Measurements from ENCODE around the gene PLIN1. TPM values are rescaled to one million over a fixed set of nuclear protein-coding genes. Genes with fewer than 3 reads are reported as not detected.

The PLIN1 gene
- total RNA-seq, 1 donor from 2014 or later = 1.6 TPM

GRCh38 chr15:89623165-89623564 is 56.0 kb downstream of the PLIN1 start:
- H3K36me3 ChIP-seq = peaks cover 5% of the 10 kb centered on the region

DNA sequence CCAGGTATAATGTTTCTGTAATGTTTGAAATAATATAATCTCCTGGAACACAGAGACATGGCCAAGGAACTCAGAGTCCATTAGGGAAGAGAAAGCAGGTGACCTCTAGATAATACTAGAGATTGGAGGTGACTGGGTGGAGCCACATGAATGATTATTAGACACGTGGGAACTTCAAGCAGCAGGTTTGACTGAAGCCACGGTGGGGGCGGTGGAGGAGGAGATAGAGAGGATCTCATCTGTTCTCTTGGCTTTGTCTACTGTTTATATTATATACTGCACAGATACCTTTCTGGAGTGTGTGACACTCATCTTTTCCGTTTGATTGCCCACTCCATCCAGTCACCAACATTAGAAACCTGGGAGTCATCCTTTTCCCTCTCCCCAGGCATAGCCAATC is 57.6 kb downstream of the PLIN1 start:
- H3K4me3 ChIP-seq = no peak overlapping the region
- DNase-seq = no peak
- no peaks in the 10 kb centered on the region for H3K36me3 ChIP-seq
- intact Hi-C loops (cut with micrococcal nuclease) = no loop called here
- no peak for TF ChIP-seq CTCF (IDR thresholded peaks at IDR 0.05; ENCODE audit: borderline replicate concordance)
- no peaks in the 10 kb centered on the region for H3K9me3 ChIP-seq (replicated peaks)
- no peaks in the 10 kb centered on the region for H3K4me1 ChIP-seq
- H3K27ac ChIP-seq (replicated peaks) = no peak overlapping the region
- no peaks in the 10 kb centered on the region for H3K27me3 ChIP-seq (ENCODE audit: low read depth)

More at GRCh38 chr15:89623165-89623564, 56.0 kb downstream of the PLIN1 start:
- no peak for DNase-seq
- no peaks in the 10 kb centered on the region for H3K9me3 ChIP-seq (replicated peaks)
- TF ChIP-seq CTCF (IDR thresholded peaks at IDR 0.05; ENCODE audit: borderline replicate concordance) = no peak
- intact Hi-C loops (cut with micrococcal nuclease) = no loop called here
- no peaks in the 10 kb centered on the region for H3K27me3 ChIP-seq (ENCODE audit: low read depth)
- H3K27ac ChIP-seq (replicated peaks) = no peak overlapping the region
- H3K4me1 ChIP-seq = no peaks in the 10 kb centered on the region
- H3K4me3 ChIP-seq = no peak overlapping the region

GRCh38 chr15:89616228-89616627 is 62.9 kb downstream of the PLIN1 start:
- intact Hi-C loops (cut with micrococcal nuclease) = no loop called here
- Histone ChIP-seq H3K27ac (replicated peaks) (no peak overlapping the region), H3K4me3 (no peak overlapping the region), H3K36me3 (no peaks in the 10 kb centered on the region), H3K4me1 (no peaks in the 10 kb centered on the region), H3K27me3 (ENCODE audit: low read depth) (no peaks in the 10 kb centered on the region), H3K9me3 (replicated peaks) (peaks cover 27% of the 10 kb centered on the region)
- TF ChIP-seq CTCF (IDR thresholded peaks at IDR 0.05; ENCODE audit: borderline replicate concordance) = no peak
- DNase-seq = no peak

- Histone ChIP-seq H3K27ac (replicated peaks) (no peak overlapping the region), H3K36me3 (no peaks in the 10 kb centered on the region), H3K9me3 (replicated peaks) (peaks cover 33% of the 10 kb centered on the region), H3K27me3 (ENCODE audit: low read depth) (no peaks in the 10 kb centered on the region), H3K4me3 (no peak overlapping the region), H3K4me1 (no peaks in the 10 kb centered on the region)
- intact Hi-C loops (cut with micrococcal nuclease) = no loop called here
- no peak for TF ChIP-seq CTCF (IDR thresholded peaks at IDR 0.05; ENCODE audit: borderline replicate concordance)
- no peak for DNase-seq
Observed at GRCh38 chr15:89615135-89615534, 64.0 kb downstream of the PLIN1 start.

Other genes with a start within 250 kb of the PLIN1 start
- 0.22 TPM for gene RHCG, start 182.8 kb downstream of the PLIN1 start, total RNA-seq
- 0.08 TPM for gene TICRR, start 103.9 kb downstream of the PLIN1 start, total RNA-seq
- 2.4 TPM for gene KIF7, start 23.9 kb downstream of the PLIN1 start, total RNA-seq
- 11.4 TPM for gene PEX11A, start 11.4 kb upstream of the PLIN1 start, total RNA-seq
- gene WDR93, start 11.4 kb upstream of the PLIN1 start, total RNA-seq = not detected
- 8.4 TPM for gene MESP1, start 71.9 kb upstream of the PLIN1 start, total RNA-seq
- gene MESP2, start 97.0 kb upstream of the PLIN1 start, total RNA-seq = 0.27 TPM
- gene ANPEP, start 135.5 kb upstream of the PLIN1 start, total RNA-seq = 8.9 TPM
- gene AP3S2, start 214.6 kb upstream of the PLIN1 start, total RNA-seq = 44.1 TPM
- 11.4 TPM for gene ARPIN, start 233.6 kb upstream of the PLIN1 start, total RNA-seq